NB4 (cell line): ENCODE results near the gene PDZD4.

Source experiments
- DNase-seq: peaks from one replicate; pipeline ENCODE4 v3.0.0; 2010; ENCODE audit warnings: low read depth
- H3K4me3 ChIP-seq: one replicate; pipeline ENCODE4 v1.5.1; 2011; ENCODE audit warnings: mild to moderate bottlenecking, low read depth, low read length, moderate library complexity
- CTCF ChIP-seq: IDR thresholded peaks from one replicate; pipeline ENCODE4 v1.5.1; 2012; ENCODE audit warnings: low read depth, low read length
- MYC ChIP-seq: IDR thresholded peaks from 2 replicates; pipeline ENCODE4 v1.6.1; 2011; ENCODE audit warnings: low read depth, low read length
- POLR2A ChIP-seq: IDR thresholded peaks from 2 replicates; pipeline ENCODE4 v1.6.1; 2011; ENCODE audit warnings: mild to moderate bottlenecking; ENCODE audit not compliant: insufficient read length; ENCODE audit errors: extremely low read depth
- TF ChIP-seq, protein P1 (sequence below): IDR thresholded peaks from 2 replicates; pipeline ENCODE4 v1.6.1; 2011; ENCODE audit warnings: low read depth, low read length

The PDZD4 gene

DNA sequence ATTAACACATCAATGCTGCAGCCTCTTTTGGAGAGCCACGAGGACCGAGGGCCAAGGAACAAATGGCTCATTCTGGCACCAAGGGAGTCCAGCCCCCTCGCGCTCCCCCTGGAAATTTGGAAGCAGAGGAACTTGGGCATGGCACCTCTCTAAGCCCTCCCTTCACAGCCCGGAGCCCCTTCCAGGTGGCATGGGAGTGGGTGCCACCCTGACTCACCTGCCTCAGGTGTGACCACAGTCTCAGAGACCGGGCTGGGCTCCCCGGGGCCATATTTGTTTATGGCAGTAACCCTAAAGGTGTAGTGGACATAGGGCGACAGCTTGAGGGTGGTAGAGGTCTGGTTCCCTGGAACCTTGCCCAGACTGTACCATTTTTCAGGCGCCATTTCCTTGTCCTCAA is 36.8 kb upstream of the PDZD4 start:
- no peak for DNase-seq
- no peak for TF ChIP-seq MYC
- no peak for TF ChIP-seq POLR2A
- TF ChIP-seq, protein P1, sequence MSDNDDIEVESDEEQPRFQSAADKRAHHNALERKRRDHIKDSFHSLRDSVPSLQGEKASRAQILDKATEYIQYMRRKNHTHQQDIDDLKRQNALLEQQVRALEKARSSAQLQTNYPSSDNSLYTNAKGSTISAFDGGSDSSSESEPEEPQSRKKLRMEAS: no peak
- no peak for TF ChIP-seq CTCF
- H3K4me3 ChIP-seq: no peak overlapping the region

DNA sequence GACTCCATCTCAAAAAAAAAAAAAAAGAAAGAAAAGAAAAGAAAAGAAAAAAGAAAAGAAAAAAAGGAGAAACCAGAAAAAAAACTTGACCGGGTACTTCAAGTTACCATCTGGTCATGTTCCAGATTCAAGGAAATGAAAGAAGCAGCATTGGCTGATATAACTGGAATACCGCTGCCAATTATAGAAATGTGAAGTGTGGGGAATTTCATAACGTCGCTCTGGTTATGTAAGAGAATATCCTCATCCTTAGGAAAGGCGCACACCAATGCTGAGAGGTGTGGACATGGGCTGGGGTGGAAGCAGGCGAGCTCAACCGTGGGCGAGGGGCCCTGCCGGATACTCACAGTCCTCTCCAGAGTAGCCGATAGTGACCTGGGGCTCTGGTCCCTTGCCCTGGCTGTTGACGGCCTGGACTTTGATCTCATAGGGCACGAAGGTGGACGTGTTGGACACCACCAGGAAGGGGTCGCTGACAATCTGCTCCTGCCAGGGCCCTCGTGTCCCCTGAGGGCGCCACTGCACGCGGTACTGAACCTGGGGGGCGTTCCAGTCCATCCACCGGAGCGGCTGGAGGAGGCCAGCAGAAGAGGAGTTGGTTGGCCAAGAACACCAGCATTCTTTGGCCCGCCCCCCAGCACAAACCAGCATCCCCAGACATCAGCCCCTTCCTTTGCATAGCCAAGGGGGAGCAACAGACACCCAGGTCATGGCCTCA is 36.1 kb upstream of the PDZD4 start:
- no peak for DNase-seq
- H3K4me3 ChIP-seq: no peak overlapping the region
- no peak for TF ChIP-seq CTCF
- TF ChIP-seq MYC: no peak

GRCh38 chrX:153865685-153866084 is 35.3 kb upstream of the PDZD4 start:
- H3K4me3 ChIP-seq: no peak overlapping the region
- no peak for TF ChIP-seq POLR2A
- TF ChIP-seq, protein P1: no peak
- no peak for TF ChIP-seq MYC
- no peak for TF ChIP-seq CTCF
- DNase-seq: no peak

DNA sequence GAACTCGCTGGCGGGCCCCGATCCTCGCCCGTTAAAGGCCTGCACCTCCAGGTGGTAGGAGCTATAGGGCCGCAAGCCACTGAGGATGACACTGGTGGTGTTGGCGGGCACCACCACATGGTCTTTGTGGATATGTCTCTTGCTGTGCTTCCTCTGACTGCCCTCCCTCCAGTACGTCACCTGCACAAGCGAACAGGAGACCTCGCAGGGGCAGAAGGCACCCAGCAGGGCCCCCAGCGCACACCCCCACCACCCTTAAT is 34.9 kb upstream of the PDZD4 start:
- DNase-seq: no peak
- no peak overlapping the region for H3K4me3 ChIP-seq
- TF ChIP-seq POLR2A (no peak), MYC (no peak), CTCF (no peak)
- TF ChIP-seq, protein P1: no peak

GRCh38 chrX:153864561-153865320 is 34.4 kb upstream of the PDZD4 start:
- H3K4me3 ChIP-seq: no peak overlapping the region
- DNase-seq: no peak
- TF ChIP-seq POLR2A (no peak), CTCF (no peak), MYC (no peak)
- TF ChIP-seq, protein P1: no peak
